Measurements from ENCODE around the gene GPRIN3.

GPRIN3 gene

DNA sequence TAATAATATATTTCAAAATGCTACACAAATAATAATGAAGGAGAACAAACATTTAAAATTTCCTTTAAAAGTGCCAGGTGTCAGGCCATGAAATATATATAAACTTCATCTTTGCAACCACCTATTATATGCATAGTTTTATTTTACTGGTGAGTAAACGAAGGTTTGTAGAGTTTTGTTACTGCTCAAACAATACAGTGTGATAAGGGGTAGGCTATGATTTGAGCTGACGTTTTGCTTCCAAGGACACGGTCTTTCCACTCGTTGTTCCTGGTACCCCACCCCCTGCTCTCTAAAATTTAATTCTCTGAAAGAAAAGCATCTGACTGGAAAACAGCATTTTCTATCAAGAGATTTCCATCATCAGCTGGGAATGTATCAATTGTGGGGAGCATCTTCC, 27.2 kb upstream of the GPRIN3 start:
- no peak for TF ChIP-seq SPI1 (IDR thresholded peaks at IDR 0.05; ENCODE audit: borderline replicate concordance, low read depth)
- TF ChIP-seq POLR2AphosphoS5 (IDR thresholded peaks at IDR 0.05; ENCODE audit: low read depth) = no peak
- TF ChIP-seq GABPA (IDR thresholded peaks at IDR 0.05; ENCODE audit: low read depth) = no peak
- TF ChIP-seq, protein P1, sequence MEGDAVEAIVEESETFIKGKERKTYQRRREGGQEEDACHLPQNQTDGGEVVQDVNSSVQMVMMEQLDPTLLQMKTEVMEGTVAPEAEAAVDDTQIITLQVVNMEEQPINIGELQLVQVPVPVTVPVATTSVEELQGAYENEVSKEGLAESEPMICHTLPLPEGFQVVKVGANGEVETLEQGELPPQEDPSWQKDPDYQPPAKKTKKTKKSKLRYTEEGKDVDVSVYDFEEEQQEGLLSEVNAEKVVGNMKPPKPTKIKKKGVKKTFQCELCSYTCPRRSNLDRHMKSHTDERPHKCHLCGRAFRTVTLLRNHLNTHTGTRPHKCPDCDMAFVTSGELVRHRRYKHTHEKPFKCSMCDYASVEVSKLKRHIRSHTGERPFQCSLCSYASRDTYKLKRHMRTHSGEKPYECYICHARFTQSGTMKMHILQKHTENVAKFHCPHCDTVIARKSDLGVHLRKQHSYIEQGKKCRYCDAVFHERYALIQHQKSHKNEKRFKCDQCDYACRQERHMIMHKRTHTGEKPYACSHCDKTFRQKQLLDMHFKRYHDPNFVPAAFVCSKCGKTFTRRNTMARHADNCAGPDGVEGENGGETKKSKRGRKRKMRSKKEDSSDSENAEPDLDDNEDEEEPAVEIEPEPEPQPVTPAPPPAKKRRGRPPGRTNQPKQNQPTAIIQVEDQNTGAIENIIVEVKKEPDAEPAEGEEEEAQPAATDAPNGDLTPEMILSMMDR (IDR thresholded peaks at IDR 0.05; ENCODE audit: insufficient read depth, low read length) = no peak
- TF ChIP-seq REST (IDR thresholded peaks at IDR 0.05; ENCODE audit: insufficient replicate concordance, low read depth) = no peak

DNA sequence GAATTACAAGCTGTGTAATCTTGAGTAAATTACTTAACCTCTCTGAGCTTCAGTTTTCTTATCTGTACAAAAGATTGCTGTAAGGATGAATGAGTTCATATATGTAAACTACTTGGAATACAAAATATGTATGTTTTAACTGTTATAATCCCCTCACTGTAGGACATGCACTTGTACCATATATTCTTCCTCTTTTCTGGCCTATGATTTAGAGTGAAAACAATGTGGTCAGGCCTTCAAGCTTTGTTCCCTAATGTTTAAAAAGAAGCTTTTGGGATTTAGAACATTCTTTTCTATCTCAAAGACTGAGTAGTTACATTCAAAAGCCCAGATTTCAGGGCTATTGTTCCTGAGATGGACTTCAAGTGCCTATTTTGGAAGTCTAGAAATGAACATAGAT, 26.7 kb upstream of the GPRIN3 start:
- no peak for DNase-seq (ENCODE audit: low read depth in 1 of 2, low spot score in 1 of 2)
- TF ChIP-seq POLR2AphosphoS5 (IDR thresholded peaks at IDR 0.05; ENCODE audit: low read depth) (no peak), GABPA (IDR thresholded peaks at IDR 0.05; ENCODE audit: low read depth) (no peak), SPI1 (IDR thresholded peaks at IDR 0.05; ENCODE audit: borderline replicate concordance, low read depth) (no peak), REST (IDR thresholded peaks at IDR 0.05; ENCODE audit: insufficient replicate concordance, low read depth) (no peak)
- TF ChIP-seq, protein P1 (IDR thresholded peaks at IDR 0.05; ENCODE audit: insufficient read depth, low read length) = no peak
- no peaks in the 10 kb centered on the region for H3K27me3 ChIP-seq (ENCODE audit: insufficient read depth, poor library complexity, severe bottlenecking)
- no peak overlapping the region for H3K27ac ChIP-seq (replicated peaks)
- no peak overlapping the region for H3K4me3 ChIP-seq (replicated peaks; ENCODE audit: insufficient read depth, low read length)

More for the DNA sequence above, 27.2 kb upstream of the GPRIN3 start:
- no peak for DNase-seq (ENCODE audit: low read depth in 1 of 2, low spot score in 1 of 2)
- H3K4me3 ChIP-seq (replicated peaks; ENCODE audit: insufficient read depth, low read length) = no peak overlapping the region
- H3K27me3 ChIP-seq (ENCODE audit: insufficient read depth, poor library complexity, severe bottlenecking) = no peaks in the 10 kb centered on the region
- H3K27ac ChIP-seq (replicated peaks) = no peak overlapping the region

- DNase-seq (ENCODE audit: low read depth in 1 of 2, low spot score in 1 of 2) = peak in 1 of 2 experiments; percentile 22
- Histone ChIP-seq H3K27ac (replicated peaks) (peak overlapping the region; percentile 33), H3K4me3 (replicated peaks; ENCODE audit: insufficient read depth, low read length) (no peak overlapping the region), H3K27me3 (ENCODE audit: insufficient read depth, poor library complexity, severe bottlenecking) (no peaks in the 10 kb centered on the region)
- TF ChIP-seq, protein P1 (IDR thresholded peaks at IDR 0.05; ENCODE audit: insufficient read depth, low read length) = no peak
- TF ChIP-seq REST (IDR thresholded peaks at IDR 0.05; ENCODE audit: insufficient replicate concordance, low read depth) (no peak), POLR2AphosphoS5 (IDR thresholded peaks at IDR 0.05; ENCODE audit: low read depth) (no peak), GABPA (IDR thresholded peaks at IDR 0.05; ENCODE audit: low read depth) (no peak), SPI1 (IDR thresholded peaks at IDR 0.05; ENCODE audit: borderline replicate concordance, low read depth) (no peak)
These were observed 24.3 kb upstream of the GPRIN3 start for GRCh38 chr4:89331686-89332544.

Measured in HL-60 (cell line).